Thyroid gland (tissue), 4 donors: Measurements from ENCODE around the gene DHRS3. TPM values are rescaled to one million over a fixed set of nuclear protein-coding genes. Genes with fewer than 3 reads are reported as not detected.

Experiments used
- DNase-seq, 2 donors: peaks; one replicate each; pipeline ENCODE4 v3.0.0-alpha.2; 2019
- H3K27ac ChIP-seq, 3 donors: fragments of 200-600 bp; sonication (generic); 1 replicate in 2 of 3; 2 replicates in 1 of 3; pipeline ENCODE4 v1.5.1; 2016 to 2019; ENCODE audit warnings: mild to moderate bottlenecking in 1 of 3, moderate library complexity in 1 of 3
- H3K27me3 ChIP-seq: fragments of 200-600 bp; sonication (generic); one replicate; pipeline ENCODE4 v1.5.1; 2019
- H3K36me3 ChIP-seq, 2 donors: fragments of 200-600 bp; sonication (generic); one replicate each; pipeline ENCODE4 v1.5.1; 2016 to 2019
- H3K4me1 ChIP-seq, 2 donors: fragments of 200-600 bp; sonication (generic); one replicate each; pipeline ENCODE4 v1.5.1; 2017 to 2019
- H3K4me3 ChIP-seq, 3 donors: fragments of 200-600 bp; sonication (generic); replicated peaks in 1 of 3; 1 replicate in 2 of 3; 2 replicates in 1 of 3; pipeline ENCODE4 v1.5.1; 2016; ENCODE audit warnings: mild to moderate bottlenecking in 1 of 3
- H3K9me3 ChIP-seq: fragments of 200-600 bp; sonication (generic); one replicate; pipeline ENCODE4 v1.5.1; 2017
- CTCF ChIP-seq, 6 experiments: fragments of 200-600 bp in 3 of 6; fragments of 450-650 bp in 3 of 6; sonication (generic) in 3 of 6; IDR thresholded peaks; one replicate each; pipeline ENCODE4 v1.5.1; 2016 to 2019; ENCODE audit warnings: antibody characterized with exemption in 6 of 6, mild to moderate bottlenecking in 2 of 6, inconsistent platforms in 1 of 6, moderate library complexity in 1 of 6
- POLR2A ChIP-seq, 2 donors: fragments of 450-650 bp; IDR thresholded peaks; one replicate each; pipeline ENCODE4 v1.6.1; 2017; ENCODE audit warnings: antibody characterized with exemption in 2 of 2, mild to moderate bottlenecking in 2 of 2, moderate library complexity in 1 of 2
- WGBS, 2 donors: methylation state at CpG; one replicate each; pipeline ENCODE4 v1.1.5; 2017; 5-methylcytosine and 5-hydroxymethylcytosine counted together
- intact Hi-C: fragments of 100-400 bp; cut with DNase I; formaldehyde crosslinking; loops from one replicate; pipeline ENCODE4 v1.15.1; 2023
- total RNA-seq, 4 donors: library from RNA; depleted of rRNA; stranded (reverse); fragments of >200 nt; gene quantifications; one replicate each; pipeline ENCODE4 v1.2.3, GENCODE V29; 2016

DHRS3 gene
- total RNA-seq, 4 donors from 2014 or later = 181 to 304 (median 268) TPM

GRCh38 chr1:12598974-12599373 lies 19.0 kb downstream of the DHRS3 start:
- 85 to 87% methylated on average over 5 to 6 of the region's 6 CpGs for WGBS, 2 donors
- Histone ChIP-seq H3K9me3 (no peaks in the 10 kb centered on the region), H3K4me3 (no peak overlapping the region), H3K4me1 (peaks cover 83 to 99% of the 10 kb centered on the region in 2 donors), H3K27me3 (no peaks in the 10 kb centered on the region), H3K36me3 (peaks cover 0 to 8% of the 10 kb centered on the region in 2 donors), H3K27ac (peak overlapping the region; percentile 77 to 97 (median 85))
- TF ChIP-seq POLR2A (IDR thresholded peaks at IDR 0.05) (no peak), CTCF (IDR thresholded peaks at IDR 0.05) (no peak)
- DNase-seq = no peak
- intact Hi-C loops = no loop called here

- no peaks in the 10 kb centered on the region for H3K9me3 ChIP-seq
- intact Hi-C loops = no loop called here
- H3K4me3 ChIP-seq = no peak overlapping the region
- 25 to 33% methylated on average over 8 to 10 of the region's 10 CpGs for WGBS, 2 donors
- peak; percentile 98 for DNase-seq
- H3K27ac ChIP-seq = peak overlapping the region; percentile 85 to 97 (median 94)
- H3K4me1 ChIP-seq = peaks cover 90 to 100% of the 10 kb centered on the region in 2 donors
- TF ChIP-seq POLR2A (IDR thresholded peaks at IDR 0.05) = peak in 1 of 2 donors; percentile 58
- peak in 1 of 6 experiments; percentile 40 for TF ChIP-seq CTCF (IDR thresholded peaks at IDR 0.05)
- no peaks in the 10 kb centered on the region for H3K27me3 ChIP-seq
- H3K36me3 ChIP-seq = peaks cover 0 to 3% of the 10 kb centered on the region in 2 donors
Measured at GRCh38 chr1:12597792-12598191, 20.2 kb downstream of the DHRS3 start.

GRCh38 chr1:12596007-12596821 lies 21.8 kb downstream of the DHRS3 start:
- H3K27me3 ChIP-seq = no peaks in the 10 kb centered on the region
- DNase-seq = peak; percentile 82 to 83
- H3K9me3 ChIP-seq = no peaks in the 10 kb centered on the region
- peak in 1 of 2 donors; percentile 25 for TF ChIP-seq POLR2A (IDR thresholded peaks at IDR 0.05)
- no peak for TF ChIP-seq CTCF (IDR thresholded peaks at IDR 0.05)
- H3K4me1 ChIP-seq = peaks cover 75 to 92% of the 10 kb centered on the region in 2 donors
- WGBS, 2 donors = 32 to 51% methylated on average over 5 to 17 of the region's 39 CpGs
- peak overlapping the region in 1 of 3 donors; percentile 13 for H3K4me3 ChIP-seq
- no peaks in the 10 kb centered on the region for H3K36me3 ChIP-seq
- peak overlapping the region; percentile 85 to 97 (median 94) for H3K27ac ChIP-seq
- intact Hi-C loops = no loop called here

GRCh38 chr1:12595757-12596006 lies 22.3 kb downstream of the DHRS3 start:
- H3K27me3 ChIP-seq = no peaks in the 10 kb centered on the region
- no peak for DNase-seq
- intact Hi-C loops = no loop called here
- H3K4me1 ChIP-seq = peaks cover 69 to 92% of the 10 kb centered on the region in 2 donors
- no peaks in the 10 kb centered on the region for H3K36me3 ChIP-seq
- 18 to 25% methylated on average over 3 to 6 of the region's 18 CpGs for WGBS, 2 donors
- TF ChIP-seq POLR2A (IDR thresholded peaks at IDR 0.05) = no peak
- no peak for TF ChIP-seq CTCF (IDR thresholded peaks at IDR 0.05)
- H3K4me3 ChIP-seq = peak overlapping the region in 1 of 3 donors; percentile 13
- H3K27ac ChIP-seq = peak overlapping the region; percentile 85 to 97 (median 94)
- no peaks in the 10 kb centered on the region for H3K9me3 ChIP-seq
